Natural killer cell (primary cell): Measurements from ENCODE around the gene USP2. TPM values are rescaled to one million over a fixed set of nuclear protein-coding genes. Genes with fewer than 3 reads are reported as not detected.

ENCODE experiments used
- ATAC-seq, 3 donors: fragments of 150-1000 bp in 2 of 3; fragments of 200-7000 bp in 1 of 3; cut with Tn5 transposase; 1 replicate in 1 of 3; 2 replicates in 2 of 3; pipeline ENCODE4 v1.10.0; 2021; ENCODE audit warnings: mild to moderate bottlenecking in 2 of 3, moderate library complexity in 2 of 3
- DNase-seq, 2 donors: peaks; one replicate each; pipeline versions ENCODE4 v3.0.0 to v3.0.0-alpha.2; 2013 to 2021; ENCODE audit warnings: mixed read lengths in 1 of 2
- H3K27ac ChIP-seq: one replicate; pipeline ENCODE4 v1.5.1; 2013; ENCODE audit warnings: mild to moderate bottlenecking, low read length
- H3K27me3 ChIP-seq: one replicate; pipeline ENCODE4 v1.6.1; 2013; ENCODE audit warnings: low read length; ENCODE audit not compliant: control insufficient read depth, insufficient read depth
- H3K36me3 ChIP-seq: one replicate; pipeline ENCODE4 v1.6.1; 2013; ENCODE audit warnings: low read length; ENCODE audit not compliant: control insufficient read depth, insufficient read depth
- H3K4me1 ChIP-seq: one replicate; pipeline ENCODE4 v1.6.1; 2013; ENCODE audit warnings: low read length; ENCODE audit not compliant: control insufficient read depth, insufficient read depth
- H3K4me3 ChIP-seq: one replicate; pipeline ENCODE4 v1.5.1; 2013; ENCODE audit warnings: low read length
- H3K9me3 ChIP-seq: one replicate; pipeline ENCODE4 v1.6.1; 2013; ENCODE audit warnings: low read length; ENCODE audit not compliant: control insufficient read depth, insufficient read depth
- H3K27ac Mint-ChIP-seq, 2 donors: one replicate each; pipeline ENCODE4 v1.8.0; 2022; ENCODE audit warnings: mild to moderate bottlenecking in 2 of 2, mixed read lengths in 2 of 2, moderate library complexity in 1 of 2
- H3K27me3 Mint-ChIP-seq, 2 donors: one replicate each; pipeline ENCODE4 v1.8.0; 2022; ENCODE audit warnings: low read depth in 2 of 2, mixed read lengths in 2 of 2
- H3K36me3 Mint-ChIP-seq: one replicate; pipeline ENCODE4 v1.8.0; 2022; ENCODE audit warnings: mixed read lengths
- H3K4me1 Mint-ChIP-seq, 2 donors: one replicate each; pipeline ENCODE4 v1.8.0; 2022; ENCODE audit warnings: mixed read lengths in 2 of 2
- H3K4me3 Mint-ChIP-seq: one replicate; pipeline ENCODE4 v1.8.0; 2022; ENCODE audit warnings: mild to moderate bottlenecking, moderate library complexity, mixed read lengths
- H3K9me3 Mint-ChIP-seq, 2 donors: one replicate each; pipeline ENCODE4 v1.8.0; 2022; ENCODE audit warnings: mixed read lengths in 2 of 2
- WGBS: methylation state at CpG from one replicate; pipeline ENCODE4 v1.1.7; 2013; ENCODE audit warnings: missing lambda C conversion rate; ENCODE audit not compliant: insufficient coverage; 5-methylcytosine and 5-hydroxymethylcytosine counted together
- intact Hi-C: fragments of 100-400 bp; cut with micrococcal nuclease; formaldehyde crosslinking; loops from one replicate; pipeline ENCODE4 v1.14.2; 2022
- total RNA-seq, 4 donors: library from RNA; stranded (reverse); fragments of 120-200 nt in 1 of 4; gene quantifications; one replicate each; pipeline versions ENCODE4 v1.2.3 to v1.2.4, GENCODE V29; 2013 to 2022
- TF ChIP-seq, protein P1 (sequence below): fragments of 200-600 bp; IDR thresholded peaks from one replicate; pipeline ENCODE4 v1.8.0; 2022; ENCODE audit warnings: antibody characterized with exemption

Gene USP2
- total RNA-seq, 3 donors from 2014 or later (not counting 1 experiment from before 2014, with no cell fraction given): 0.50 to 3.9 TPM; not detected in 1

DNA sequence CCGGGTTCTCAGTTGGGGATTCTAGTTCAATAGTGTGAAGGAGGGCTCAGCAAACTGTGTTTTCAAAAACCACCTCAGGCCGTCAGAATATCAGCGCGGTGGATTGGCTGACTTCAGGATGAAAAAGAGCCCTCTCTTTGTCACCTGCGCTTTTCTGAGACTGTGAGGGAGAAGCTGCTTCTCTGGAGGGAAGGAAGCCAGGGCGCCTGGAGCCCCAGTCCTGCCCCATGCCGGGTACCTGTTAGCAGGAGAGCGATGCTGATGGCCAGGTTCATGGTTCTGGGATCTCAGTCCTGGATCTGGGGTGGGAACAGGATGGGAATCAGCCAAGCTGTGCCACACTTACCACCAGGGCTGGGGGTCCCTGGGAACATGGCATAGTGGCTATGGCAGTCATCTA, 39.1 kb upstream of the USP2 start:
- DNase-seq: no peak
- Mint-ChIP-seq H3K4me3 (no peak overlapping the region), H3K36me3 (no peaks in the 10 kb centered on the region), H3K27ac (no peak overlapping the region), H3K9me3 (no peaks in the 10 kb centered on the region), H3K4me1 (peaks cover 7 to 11% of the 10 kb centered on the region in 2 donors), H3K27me3 (peaks cover 48 to 54% of the 10 kb centered on the region in 2 donors)
- no peaks in the 10 kb centered on the region for H3K9me3 ChIP-seq
- intact Hi-C loops: no loop called here
- no peaks in the 10 kb centered on the region for H3K36me3 ChIP-seq
- peaks cover 23% of the 10 kb centered on the region for H3K27me3 ChIP-seq
- ATAC-seq: no peak
- H3K4me3 ChIP-seq: no peak overlapping the region
- H3K4me1 ChIP-seq: peaks cover 16% of the 10 kb centered on the region
- TF ChIP-seq, protein P1, sequence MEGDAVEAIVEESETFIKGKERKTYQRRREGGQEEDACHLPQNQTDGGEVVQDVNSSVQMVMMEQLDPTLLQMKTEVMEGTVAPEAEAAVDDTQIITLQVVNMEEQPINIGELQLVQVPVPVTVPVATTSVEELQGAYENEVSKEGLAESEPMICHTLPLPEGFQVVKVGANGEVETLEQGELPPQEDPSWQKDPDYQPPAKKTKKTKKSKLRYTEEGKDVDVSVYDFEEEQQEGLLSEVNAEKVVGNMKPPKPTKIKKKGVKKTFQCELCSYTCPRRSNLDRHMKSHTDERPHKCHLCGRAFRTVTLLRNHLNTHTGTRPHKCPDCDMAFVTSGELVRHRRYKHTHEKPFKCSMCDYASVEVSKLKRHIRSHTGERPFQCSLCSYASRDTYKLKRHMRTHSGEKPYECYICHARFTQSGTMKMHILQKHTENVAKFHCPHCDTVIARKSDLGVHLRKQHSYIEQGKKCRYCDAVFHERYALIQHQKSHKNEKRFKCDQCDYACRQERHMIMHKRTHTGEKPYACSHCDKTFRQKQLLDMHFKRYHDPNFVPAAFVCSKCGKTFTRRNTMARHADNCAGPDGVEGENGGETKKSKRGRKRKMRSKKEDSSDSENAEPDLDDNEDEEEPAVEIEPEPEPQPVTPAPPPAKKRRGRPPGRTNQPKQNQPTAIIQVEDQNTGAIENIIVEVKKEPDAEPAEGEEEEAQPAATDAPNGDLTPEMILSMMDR: no peak
- no peak overlapping the region for H3K27ac ChIP-seq
- 97% methylated on average over 8 of the region's 8 CpGs for WGBS

DNA sequence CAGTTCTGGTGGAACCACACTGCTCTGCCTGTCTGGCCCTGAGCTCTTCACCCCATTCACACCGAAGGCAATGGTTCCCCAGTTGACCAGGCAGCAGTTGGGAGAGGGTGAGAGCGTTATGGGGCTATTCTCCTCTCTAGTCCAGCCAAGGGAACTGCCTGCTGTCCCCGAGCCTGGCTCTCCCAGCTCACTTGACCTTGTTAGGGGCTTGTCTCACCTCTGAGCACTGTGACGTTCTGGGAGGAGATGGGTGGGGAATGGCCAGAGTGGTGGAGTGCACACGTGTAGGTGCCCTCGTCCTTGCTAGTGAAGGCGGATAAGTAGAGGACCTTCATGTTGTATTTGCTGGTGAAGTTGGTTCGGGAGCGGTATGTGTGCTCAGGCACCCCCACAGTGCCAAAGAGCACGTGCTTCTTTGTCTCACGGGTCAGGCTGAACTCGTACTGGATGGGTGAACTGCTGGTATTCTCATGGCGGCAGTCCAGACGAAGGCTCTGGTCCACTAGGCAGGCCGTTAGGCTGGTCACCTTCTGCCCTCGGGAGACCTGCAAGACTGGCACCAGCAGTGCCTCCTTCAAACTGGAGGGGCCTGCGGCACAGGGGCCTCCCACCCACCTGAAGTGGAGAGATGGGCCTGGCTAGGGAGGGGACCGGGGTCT, 38.5 kb upstream of the USP2 start:
- no peak for DNase-seq
- H3K4me1 Mint-ChIP-seq: peaks cover 7 to 11% of the 10 kb centered on the region in 2 donors
- TF ChIP-seq, protein P1: no peak
- Histone ChIP-seq H3K27ac (no peak overlapping the region), H3K4me3 (no peak overlapping the region), H3K4me1 (peaks cover 16% of the 10 kb centered on the region), H3K9me3 (no peaks in the 10 kb centered on the region), H3K36me3 (no peaks in the 10 kb centered on the region), H3K27me3 (peaks cover 23% of the 10 kb centered on the region)
- no peaks in the 10 kb centered on the region for H3K9me3 Mint-ChIP-seq
- 90% methylated on average over 18 of the region's 18 CpGs for WGBS
- ATAC-seq: no peak
- no peak overlapping the region for H3K27ac Mint-ChIP-seq
- no peaks in the 10 kb centered on the region for H3K36me3 Mint-ChIP-seq
- H3K27me3 Mint-ChIP-seq: peaks cover 49 to 50% of the 10 kb centered on the region in 2 donors
- intact Hi-C loops: no loop called here
- no peak overlapping the region for H3K4me3 Mint-ChIP-seq

GRCh38 chr11:119419246-119419645, 37.8 kb upstream of the USP2 start:
- Histone ChIP-seq H3K4me3 (no peak overlapping the region), H3K9me3 (no peaks in the 10 kb centered on the region), H3K27ac (no peak overlapping the region), H3K36me3 (no peaks in the 10 kb centered on the region), H3K27me3 (peaks cover 23% of the 10 kb centered on the region), H3K4me1 (peaks cover 16% of the 10 kb centered on the region)
- WGBS: 83% methylated on average over 5 of the region's 5 CpGs
- Mint-ChIP-seq H3K27ac (no peak overlapping the region), H3K9me3 (no peaks in the 10 kb centered on the region), H3K36me3 (no peaks in the 10 kb centered on the region), H3K4me1 (peaks cover 7 to 11% of the 10 kb centered on the region in 2 donors), H3K27me3 (peaks cover 41 to 48% of the 10 kb centered on the region in 2 donors), H3K4me3 (no peak overlapping the region)
- TF ChIP-seq, protein P1: no peak
- ATAC-seq (no peak), DNase-seq (no peak)
- intact Hi-C loops: no loop called here

DNA sequence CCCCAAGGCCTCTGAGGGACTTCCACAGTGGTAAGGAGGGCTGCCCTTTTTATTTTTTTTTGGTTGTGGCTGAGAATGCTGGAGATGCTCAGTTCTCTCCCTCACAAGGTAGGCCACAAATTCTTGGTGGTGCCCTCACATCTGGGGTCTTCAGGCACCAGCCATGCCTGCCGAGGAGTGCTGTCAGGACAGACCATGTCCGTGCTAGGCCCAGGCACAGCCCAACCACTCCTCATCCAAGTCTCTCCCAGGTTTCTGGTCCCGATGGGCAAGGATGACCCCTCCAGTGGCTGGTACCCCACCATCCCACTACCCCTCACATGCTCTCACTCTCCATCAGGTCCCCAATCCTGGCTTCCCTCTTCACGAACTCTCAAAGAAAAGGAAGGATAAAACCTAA, 37.3 kb upstream of the USP2 start:
- Mint-ChIP-seq H3K9me3 (no peaks in the 10 kb centered on the region), H3K4me3 (no peak overlapping the region), H3K27me3 (peaks cover 37 to 45% of the 10 kb centered on the region in 2 donors), H3K36me3 (no peaks in the 10 kb centered on the region), H3K4me1 (peaks cover 7 to 11% of the 10 kb centered on the region in 2 donors), H3K27ac (no peak overlapping the region)
- no peaks in the 10 kb centered on the region for H3K9me3 ChIP-seq
- H3K4me3 ChIP-seq: no peak overlapping the region
- peaks cover 16% of the 10 kb centered on the region for H3K4me1 ChIP-seq
- DNase-seq (no peak), ATAC-seq (no peak)
- H3K36me3 ChIP-seq: no peaks in the 10 kb centered on the region
- no peak overlapping the region for H3K27ac ChIP-seq
- TF ChIP-seq, protein P1: no peak
- H3K27me3 ChIP-seq: peaks cover 22% of the 10 kb centered on the region
- 92% methylated on average over 4 of the region's 4 CpGs for WGBS
- intact Hi-C loops: no loop called here
